ENCODE results near the gene FAM234B. TPM values are rescaled to one million over a fixed set of nuclear protein-coding genes. Genes with fewer than 3 reads are reported as not detected.

FAM234B gene
- polyA plus RNA-seq, 3 donors = 1.6 to 3.2 (median 2.0) TPM

DNA sequence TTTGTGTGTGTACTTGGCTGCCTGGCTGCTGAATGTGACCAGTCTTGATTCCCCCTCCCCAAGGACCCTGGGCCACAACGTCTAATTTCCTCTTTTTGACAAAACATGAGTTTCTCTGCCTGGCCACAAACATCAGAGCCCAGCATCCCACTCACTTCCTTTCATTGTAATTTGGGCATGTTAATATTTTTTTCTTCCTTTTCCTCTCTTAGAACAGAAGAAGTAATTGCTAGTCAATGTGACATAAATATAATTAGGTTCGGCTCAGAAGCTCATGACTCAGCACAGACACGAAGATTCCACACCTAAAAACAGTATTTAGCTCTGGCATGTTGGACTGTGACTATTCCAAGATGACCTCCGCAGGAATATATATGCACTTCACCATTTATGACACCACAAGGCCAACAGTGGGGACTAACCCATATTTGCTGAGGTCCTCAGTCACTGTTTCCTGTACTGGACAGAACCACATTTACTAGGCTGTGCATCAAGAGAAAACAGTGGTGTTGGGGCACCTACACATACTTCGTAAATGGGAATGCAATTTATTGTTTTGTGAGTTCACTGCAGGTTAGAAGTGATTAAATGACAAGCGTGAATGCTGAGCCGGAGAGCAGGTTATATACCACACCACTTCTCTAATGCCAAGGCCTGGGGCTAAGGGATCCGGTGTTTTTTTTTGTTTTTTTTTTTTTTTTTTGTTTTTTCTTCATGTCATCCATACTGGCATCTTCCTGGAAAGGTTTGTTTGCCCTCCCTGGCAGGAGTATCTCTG lies 55.1 kb downstream of the FAM234B start:
- TF ChIP-seq CTCF (IDR thresholded peaks at IDR 0.05) = no peak
- peaks cover 73% of the 10 kb centered on the region for H3K4me1 Mint-ChIP-seq

DNA sequence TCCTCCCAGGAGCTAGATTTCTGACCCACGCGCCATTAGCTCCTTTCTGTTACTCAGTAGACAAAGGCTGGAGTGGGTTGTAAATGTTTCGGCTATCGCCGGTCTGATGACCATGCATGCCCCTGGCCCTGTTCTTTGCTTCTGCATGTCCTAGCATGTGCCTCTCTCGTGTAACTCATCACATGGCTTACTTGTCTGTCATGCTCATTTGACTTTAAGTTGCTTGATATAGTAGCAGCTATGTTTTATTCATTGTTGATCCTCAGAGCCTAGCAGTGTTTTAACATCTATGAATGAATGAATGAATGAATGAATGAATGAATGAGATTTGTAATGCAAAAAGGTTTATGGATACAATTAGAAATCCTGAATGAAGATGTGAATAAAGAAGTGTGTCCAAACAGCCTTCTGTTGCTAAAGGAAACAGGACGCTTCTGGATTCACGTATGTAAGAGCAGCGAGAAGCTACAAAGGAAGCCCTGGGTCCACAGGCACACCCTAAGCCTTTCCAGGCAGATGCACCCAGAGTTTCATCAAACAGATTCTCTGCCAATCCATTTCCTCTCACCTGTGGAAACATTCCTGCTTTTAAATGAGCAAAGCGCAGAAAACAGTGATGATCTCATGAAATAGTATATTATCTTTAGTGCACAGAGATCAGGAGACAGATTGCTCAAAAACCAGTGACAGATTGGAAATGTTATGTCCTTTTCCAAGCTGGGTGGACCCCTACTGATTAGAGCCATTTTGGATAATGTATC lies 55.8 kb downstream of the FAM234B start:
- H3K9me3 Mint-ChIP-seq = no peaks in the 10 kb centered on the region
- Histone ChIP-seq H3K9me3 (replicated peaks in 1 of 2; ENCODE audit: control insufficient read depth in 1 of 2, insufficient read depth in 1 of 2, low read length in 2 of 2) (no peaks in the 10 kb centered on the region), H3K9ac (ENCODE audit: insufficient read depth, low read length, poor library complexity, severe bottlenecking) (peak overlapping the region; percentile 88), H4K20me1 (ENCODE audit: insufficient read depth, low read length) (no peaks in the 10 kb centered on the region), H3K36me3 (replicated peaks in 1 of 2; ENCODE audit: control insufficient read depth in 1 of 2, insufficient read depth in 2 of 2, low read length in 2 of 2) (no peaks in the 10 kb centered on the region), H2AFZ (ENCODE audit: insufficient read depth, low read depth, low read length, poor library complexity, severe bottlenecking) (no peak overlapping the region), H3K4me1 (ENCODE audit: control insufficient read depth in 1 of 2, insufficient read depth in 2 of 2, low read length in 2 of 2) (peaks cover 60 to 61% of the 10 kb centered on the region in 2 donors), H3K4me2 (replicated peaks; ENCODE audit: extremely low read depth, low read length, poor library complexity, severe bottlenecking) (peak overlapping the region; percentile 67), H3K4me3 (replicated peaks in 1 of 3; ENCODE audit: low read depth in 2 of 3, low read length in 3 of 3) (peak overlapping the region in 1 of 3 experiments; percentile 63), H3K27ac (ENCODE audit: low read depth in 1 of 2, low read length in 2 of 2) (peak overlapping the region; percentile 94 to 98), H3K27me3 (ENCODE audit: control insufficient read depth in 2 of 2, insufficient read depth in 2 of 2, low read length in 2 of 2) (no peaks in the 10 kb centered on the region), H3K79me2 (ENCODE audit: insufficient read depth, low read length) (no peaks in the 10 kb centered on the region)
- H3K27me3 Mint-ChIP-seq (ENCODE audit: low read depth in 3 of 3) = peaks cover 0 to 5% (median 1%) of the 10 kb centered on the region in 3 donors
- intact Hi-C loops (cut with micrococcal nuclease) = loop anchor here (1.0 to 10.0 kb wide), 9 partner anchors 52 to 1862 kb away; partner anchors contain the start of genes HEBP1 (in 2 of the 2), ARHGDIB (in 1 of the 2) and EMP1 (in 1 of the 2)
- no peak for TF ChIP-seq CTCF (IDR thresholded peaks at IDR 0.05)
- peaks cover 69% of the 10 kb centered on the region for H3K4me1 Mint-ChIP-seq
- peak; percentile 27 to 44 (median 37) for DNase-seq
- 49% methylated on average over 7 of the region's 10 CpGs for WGBS (ENCODE audit: insufficient coverage)
- peak overlapping the region; percentile 11 to 57 for H3K4me3 Mint-ChIP-seq
- peaks cover 0 to 2% of the 10 kb centered on the region in 2 donors for H3K36me3 Mint-ChIP-seq
- H3K27ac Mint-ChIP-seq = peak overlapping the region; percentile 98 to 100 (median 100)

More for the DNA sequence above, 55.1 kb downstream of the FAM234B start:
- 0% methylated on average over 1 of the region's 8 CpGs for WGBS (ENCODE audit: insufficient coverage)
- peak; percentile 82 to 89 (median 86) for DNase-seq
- Histone ChIP-seq H3K9me3 (replicated peaks in 1 of 2; ENCODE audit: control insufficient read depth in 1 of 2, insufficient read depth in 1 of 2, low read length in 2 of 2) (no peaks in the 10 kb centered on the region), H3K36me3 (replicated peaks in 1 of 2; ENCODE audit: control insufficient read depth in 1 of 2, insufficient read depth in 2 of 2, low read length in 2 of 2) (no peaks in the 10 kb centered on the region), H3K79me2 (ENCODE audit: insufficient read depth, low read length) (no peaks in the 10 kb centered on the region), H3K4me1 (ENCODE audit: control insufficient read depth in 1 of 2, insufficient read depth in 2 of 2, low read length in 2 of 2) (peaks cover 59 to 62% of the 10 kb centered on the region in 2 donors), H3K27ac (ENCODE audit: low read depth in 1 of 2, low read length in 2 of 2) (peak overlapping the region; percentile 94 to 98), H2AFZ (ENCODE audit: insufficient read depth, low read depth, low read length, poor library complexity, severe bottlenecking) (no peak overlapping the region), H3K27me3 (ENCODE audit: control insufficient read depth in 2 of 2, insufficient read depth in 2 of 2, low read length in 2 of 2) (no peaks in the 10 kb centered on the region), H4K20me1 (ENCODE audit: insufficient read depth, low read length) (no peaks in the 10 kb centered on the region), H3K4me3 (replicated peaks in 1 of 3; ENCODE audit: low read depth in 2 of 3, low read length in 3 of 3) (no peak overlapping the region), H3K9ac (ENCODE audit: insufficient read depth, low read length, poor library complexity, severe bottlenecking) (peak overlapping the region; percentile 88), H3K4me2 (replicated peaks; ENCODE audit: extremely low read depth, low read length, poor library complexity, severe bottlenecking) (no peak overlapping the region)
- intact Hi-C loops (cut with micrococcal nuclease) = loop anchor here (1.0 to 10.0 kb wide), 5 partner anchors 67 to 1863 kb away; partner anchors contain the start of genes ARHGDIB (in 1 of the 2) and HEBP1 (in 1 of the 2)
- no peaks in the 10 kb centered on the region for H3K9me3 Mint-ChIP-seq
- H3K27me3 Mint-ChIP-seq (ENCODE audit: low read depth in 3 of 3) = peaks cover 0 to 5% (median 1%) of the 10 kb centered on the region in 3 donors
- H3K27ac Mint-ChIP-seq = peak overlapping the region; percentile 98 to 100 (median 100)
- peak overlapping the region; percentile 11 to 68 for H3K4me3 Mint-ChIP-seq
- peaks cover 0 to 2% of the 10 kb centered on the region in 2 donors for H3K36me3 Mint-ChIP-seq
